ENCODE measurements around the gene TRPV5. TPM values are rescaled to one million over a fixed set of nuclear protein-coding genes. Genes with fewer than 3 reads are reported as not detected.

TRPV5 gene
- total and polyA plus RNA-seq, 7 experiments from 2014 or later: not detected

DNA sequence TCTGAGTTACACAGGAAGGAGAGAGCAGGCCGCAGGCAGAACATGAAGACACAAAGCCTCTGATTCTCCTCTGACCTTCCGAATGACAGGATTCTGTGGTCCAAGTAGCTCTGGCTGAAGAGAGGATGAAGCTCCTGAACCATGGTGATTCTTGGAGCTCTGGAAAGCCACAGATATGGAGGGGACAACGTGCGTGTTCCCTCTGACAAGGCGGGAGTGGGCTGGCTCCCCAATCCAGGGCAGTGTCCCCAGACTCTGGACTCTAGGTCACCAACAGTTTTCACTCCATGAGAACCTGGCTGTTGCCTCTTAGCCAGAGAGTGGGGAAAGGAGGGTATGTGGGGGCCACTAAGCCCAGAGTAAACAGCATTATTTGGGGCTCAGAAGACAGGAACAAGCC lies 40.6 kb downstream of the TRPV5 start:
- H3K36me3 Mint-ChIP-seq: no peaks in the 10 kb centered on the region
- CTCF ChIA-PET: no interaction called here

GRCh38 chr7:142891490-142892082 lies 42.0 kb downstream of the TRPV5 start:
- Mint-ChIP-seq H3K4me3 (no peak overlapping the region), H3K36me3 (no peaks in the 10 kb centered on the region), H3K4me1 (peaks cover 0 to 2% (median 0%) of the 10 kb centered on the region in 7 donors), H3K9me3 (peaks cover 0 to 4% (median 0%) of the 10 kb centered on the region in 11 donors), H3K27me3 (peaks cover 0 to 6% (median 4%) of the 10 kb centered on the region in 5 donors), H3K27ac (no peak overlapping the region)
- DNase-seq (no peak), ATAC-seq (no peak)
- Histone ChIP-seq H3K27ac (ENCODE audit: low read depth, low read length) (no peak overlapping the region), H3K4me3 (ENCODE audit: low read length) (no peak overlapping the region), H3K27me3 (ENCODE audit: control insufficient read depth in 2 of 2, insufficient read depth in 2 of 2, low read length in 2 of 2) (no peaks in the 10 kb centered on the region), H3K4me1 (ENCODE audit: control insufficient read depth in 2 of 2, insufficient read depth in 2 of 2, low read length in 2 of 2) (no peaks in the 10 kb centered on the region), H3K9me3 (ENCODE audit: control insufficient read depth in 2 of 3, low read length in 3 of 3) (no peaks in the 10 kb centered on the region), H3K36me3 (ENCODE audit: control insufficient read depth in 2 of 3, insufficient read depth in 3 of 3, low read length in 3 of 3) (no peaks in the 10 kb centered on the region)
- ChIA-PET CTCF (no interaction called here), POLR2A (no interaction called here)
- intact Hi-C loops (cut with micrococcal nuclease): no loop called here

More for the DNA sequence above, 40.6 kb downstream of the TRPV5 start:
- H3K27me3 Mint-ChIP-seq: peaks cover 0 to 16% (median 5%) of the 10 kb centered on the region in 5 donors
- no peaks in the 10 kb centered on the region for H3K36me3 ChIP-seq (ENCODE audit: control insufficient read depth in 2 of 3, insufficient read depth in 3 of 3, low read length in 3 of 3)
- DNase-seq: no peak
- POLR2A ChIA-PET: no interaction called here
- H3K27ac Mint-ChIP-seq: no peak overlapping the region
- H3K4me1 ChIP-seq (ENCODE audit: control insufficient read depth in 2 of 2, insufficient read depth in 2 of 2, low read length in 2 of 2): no peaks in the 10 kb centered on the region
- H3K4me3 Mint-ChIP-seq: no peak overlapping the region
- peaks cover 0 to 4% (median 0%) of the 10 kb centered on the region in 11 donors for H3K9me3 Mint-ChIP-seq
- no peak overlapping the region for H3K4me3 ChIP-seq (ENCODE audit: low read length)
- intact Hi-C loops (cut with micrococcal nuclease): no loop called here
- no peak overlapping the region for H3K27ac ChIP-seq (ENCODE audit: low read depth, low read length)
- H3K9me3 ChIP-seq (ENCODE audit: control insufficient read depth in 2 of 3, low read length in 3 of 3): no peaks in the 10 kb centered on the region
- no peaks in the 10 kb centered on the region for H3K27me3 ChIP-seq (ENCODE audit: control insufficient read depth in 2 of 2, insufficient read depth in 2 of 2, low read length in 2 of 2)
- peaks cover 0 to 2% (median 0%) of the 10 kb centered on the region in 7 donors for H3K4me1 Mint-ChIP-seq
- no peak for ATAC-seq

DNA sequence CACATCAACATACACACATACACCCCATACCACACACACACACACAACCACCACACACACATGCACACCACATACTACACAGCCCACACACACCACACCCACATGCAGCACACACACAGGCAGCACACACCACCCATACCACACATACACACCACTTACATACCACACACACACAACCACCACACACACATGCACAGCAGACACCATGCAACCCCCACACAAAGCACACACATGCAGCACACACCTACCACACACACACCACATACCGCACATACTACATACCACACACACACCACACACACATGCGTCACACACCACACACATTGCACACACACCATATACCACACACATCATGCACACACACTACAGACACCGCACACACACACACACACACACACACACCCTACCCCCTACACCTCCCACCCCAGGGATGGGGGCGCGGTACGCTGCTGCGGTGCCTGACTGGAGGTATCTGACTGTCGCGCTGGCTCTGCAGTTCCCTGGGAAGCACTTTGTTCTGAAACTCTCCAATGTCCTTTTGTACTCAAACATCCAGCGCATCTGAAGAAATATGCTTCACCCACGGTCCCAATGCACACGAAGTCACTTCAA lies 42.6 kb downstream of the TRPV5 start:
- H3K4me1 ChIP-seq (ENCODE audit: control insufficient read depth in 2 of 2, insufficient read depth in 2 of 2, low read length in 2 of 2): no peaks in the 10 kb centered on the region
- POLR2A ChIA-PET: no interaction called here
- H3K4me1 Mint-ChIP-seq: peaks cover 0 to 2% (median 0%) of the 10 kb centered on the region in 7 donors
- H3K27ac Mint-ChIP-seq: no peak overlapping the region
- CTCF ChIA-PET: no interaction called here
- no peak overlapping the region for H3K27ac ChIP-seq (ENCODE audit: low read depth, low read length)
- H3K36me3 Mint-ChIP-seq: no peaks in the 10 kb centered on the region
- no peaks in the 10 kb centered on the region for H3K27me3 ChIP-seq (ENCODE audit: control insufficient read depth in 2 of 2, insufficient read depth in 2 of 2, low read length in 2 of 2)
- H3K9me3 Mint-ChIP-seq: peaks cover 0 to 4% (median 0%) of the 10 kb centered on the region in 11 donors
- intact Hi-C loops (cut with micrococcal nuclease): no loop called here
- no peak overlapping the region for H3K4me3 ChIP-seq (ENCODE audit: low read length)
- DNase-seq: no peak
- peaks cover 0 to 6% (median 2%) of the 10 kb centered on the region in 5 donors for H3K27me3 Mint-ChIP-seq
- no peak overlapping the region for H3K4me3 Mint-ChIP-seq
- H3K9me3 ChIP-seq (ENCODE audit: control insufficient read depth in 2 of 3, low read length in 3 of 3): no peaks in the 10 kb centered on the region
- no peaks in the 10 kb centered on the region for H3K36me3 ChIP-seq (ENCODE audit: control insufficient read depth in 2 of 3, insufficient read depth in 3 of 3, low read length in 3 of 3)
- no peak for ATAC-seq

DNA sequence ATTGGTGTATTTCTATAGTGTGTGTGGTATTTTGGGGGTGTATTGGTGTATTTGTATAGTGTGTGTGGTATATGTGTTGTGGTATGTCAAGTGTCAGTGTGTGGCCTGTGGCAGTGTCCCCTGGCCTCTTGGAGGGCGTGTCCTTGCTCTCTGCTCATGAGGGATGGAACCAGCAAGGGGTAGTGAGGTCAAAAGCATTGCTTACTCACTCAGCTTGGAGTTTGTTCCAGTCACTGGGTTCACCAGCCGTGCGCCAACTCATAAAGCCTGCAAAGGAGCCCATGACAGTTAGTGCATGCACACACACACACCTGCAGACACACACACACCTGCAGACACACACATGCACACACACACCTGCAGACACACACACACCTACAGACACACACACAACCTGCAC lies 43.7 kb downstream of the TRPV5 start:
- Mint-ChIP-seq H3K4me1 (peaks cover 0 to 2% (median 0%) of the 10 kb centered on the region in 7 donors), H3K27me3 (peaks cover 0 to 6% (median 4%) of the 10 kb centered on the region in 5 donors), H3K9me3 (peaks cover 0 to 4% (median 0%) of the 10 kb centered on the region in 11 donors), H3K36me3 (no peaks in the 10 kb centered on the region), H3K4me3 (no peak overlapping the region), H3K27ac (no peak overlapping the region)
- ChIA-PET POLR2A (no interaction called here), CTCF (no interaction called here)
- H3K27me3 ChIP-seq (ENCODE audit: control insufficient read depth in 2 of 2, insufficient read depth in 2 of 2, low read length in 2 of 2): no peaks in the 10 kb centered on the region
- no peak overlapping the region for H3K4me3 ChIP-seq (ENCODE audit: low read length)
- no peaks in the 10 kb centered on the region for H3K9me3 ChIP-seq (ENCODE audit: control insufficient read depth in 2 of 3, low read length in 3 of 3)
- H3K27ac ChIP-seq (ENCODE audit: low read depth, low read length): no peak overlapping the region
- H3K36me3 ChIP-seq (ENCODE audit: control insufficient read depth in 2 of 3, insufficient read depth in 3 of 3, low read length in 3 of 3): no peaks in the 10 kb centered on the region
- no peaks in the 10 kb centered on the region for H3K4me1 ChIP-seq (ENCODE audit: control insufficient read depth in 2 of 2, insufficient read depth in 2 of 2, low read length in 2 of 2)
- no peak for ATAC-seq
- intact Hi-C loops (cut with micrococcal nuclease): no loop called here
- DNase-seq: no peak

DNA sequence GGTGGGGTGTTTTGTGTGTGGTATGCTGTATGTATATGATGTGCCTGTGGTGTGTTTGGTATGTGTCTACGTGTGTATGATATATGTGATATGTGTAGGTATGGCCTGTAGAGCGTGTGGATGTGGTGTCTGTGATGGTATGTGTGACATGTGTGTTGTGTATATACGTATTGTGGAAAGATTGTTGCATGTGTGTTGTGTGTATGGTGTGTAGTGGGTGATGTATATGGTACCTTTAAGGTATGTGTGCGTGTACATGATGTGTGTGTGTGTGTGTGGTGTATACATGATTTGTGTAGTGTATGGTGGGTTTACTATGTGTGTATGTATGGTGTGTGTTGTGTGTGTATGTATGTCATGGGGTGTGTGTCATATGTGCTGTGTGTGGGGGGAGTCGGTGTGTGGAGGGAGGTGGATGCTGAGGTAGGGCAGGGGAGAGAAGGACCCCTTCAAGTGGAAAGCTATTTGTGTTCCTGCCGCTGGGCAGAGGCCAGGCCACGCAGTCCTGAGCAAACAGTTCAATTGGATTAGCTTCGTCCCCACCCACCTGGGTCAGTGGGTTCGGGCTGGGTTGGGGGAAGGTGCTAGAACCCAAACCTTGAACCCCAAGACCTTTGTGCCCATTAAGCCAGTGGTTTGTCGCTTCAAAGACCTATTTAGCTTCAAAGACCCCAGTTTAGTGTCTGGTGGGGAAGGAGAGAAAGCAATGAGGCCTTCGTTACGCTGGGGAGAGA lies 46.1 kb downstream of the TRPV5 start:
- ATAC-seq (no peak), DNase-seq (no peak)
- Mint-ChIP-seq H3K9me3 (peaks cover 0 to 4% (median 0%) of the 10 kb centered on the region in 11 donors), H3K4me3 (no peak overlapping the region), H3K27me3 (peaks cover 0 to 12% (median 4%) of the 10 kb centered on the region in 5 donors), H3K36me3 (no peaks in the 10 kb centered on the region), H3K4me1 (peaks cover 0 to 2% (median 0%) of the 10 kb centered on the region in 7 donors), H3K27ac (no peak overlapping the region)
- H3K27ac ChIP-seq (ENCODE audit: low read depth, low read length): no peak overlapping the region
- H3K4me1 ChIP-seq (ENCODE audit: control insufficient read depth in 2 of 2, insufficient read depth in 2 of 2, low read length in 2 of 2): no peaks in the 10 kb centered on the region
- no peaks in the 10 kb centered on the region for H3K36me3 ChIP-seq (ENCODE audit: control insufficient read depth in 2 of 3, insufficient read depth in 3 of 3, low read length in 3 of 3)
- POLR2A ChIA-PET: no interaction called here
- no peak overlapping the region for H3K4me3 ChIP-seq (ENCODE audit: low read length)
- intact Hi-C loops (cut with micrococcal nuclease): no loop called here
- H3K27me3 ChIP-seq (ENCODE audit: control insufficient read depth in 2 of 2, insufficient read depth in 2 of 2, low read length in 2 of 2): no peaks in the 10 kb centered on the region
- CTCF ChIA-PET: no interaction called here
- no peaks in the 10 kb centered on the region for H3K9me3 ChIP-seq (ENCODE audit: control insufficient read depth in 2 of 3, low read length in 3 of 3)

- ChIA-PET POLR2A (no interaction called here), CTCF (no interaction called here)
- H3K27ac ChIP-seq (ENCODE audit: low read depth, low read length): no peak overlapping the region
- H3K9me3 ChIP-seq (ENCODE audit: control insufficient read depth in 2 of 3, low read length in 3 of 3): no peaks in the 10 kb centered on the region
- H3K9me3 Mint-ChIP-seq: peaks cover 0 to 4% (median 0%) of the 10 kb centered on the region in 11 donors
- no peak for DNase-seq
- peaks cover 0 to 2% (median 0%) of the 10 kb centered on the region in 7 donors for H3K4me1 Mint-ChIP-seq
- no peak overlapping the region for H3K27ac Mint-ChIP-seq
- peaks cover 0 to 12% (median 4%) of the 10 kb centered on the region in 5 donors for H3K27me3 Mint-ChIP-seq
- H3K27me3 ChIP-seq (ENCODE audit: control insufficient read depth in 2 of 2, insufficient read depth in 2 of 2, low read length in 2 of 2): no peaks in the 10 kb centered on the region
- intact Hi-C loops (cut with micrococcal nuclease): no loop called here
- H3K4me3 ChIP-seq (ENCODE audit: low read length): no peak overlapping the region
- H3K36me3 Mint-ChIP-seq: no peaks in the 10 kb centered on the region
- H3K4me3 Mint-ChIP-seq: no peak overlapping the region
- ATAC-seq: no peak
- H3K36me3 ChIP-seq (ENCODE audit: control insufficient read depth in 2 of 3, insufficient read depth in 3 of 3, low read length in 3 of 3): no peaks in the 10 kb centered on the region
- no peaks in the 10 kb centered on the region for H3K4me1 ChIP-seq (ENCODE audit: control insufficient read depth in 2 of 2, insufficient read depth in 2 of 2, low read length in 2 of 2)
Measured at GRCh38 chr7:142886866-142887265, 46.7 kb downstream of the TRPV5 start.
